Measurements from ENCODE around the gene ATP9B.

DNA sequence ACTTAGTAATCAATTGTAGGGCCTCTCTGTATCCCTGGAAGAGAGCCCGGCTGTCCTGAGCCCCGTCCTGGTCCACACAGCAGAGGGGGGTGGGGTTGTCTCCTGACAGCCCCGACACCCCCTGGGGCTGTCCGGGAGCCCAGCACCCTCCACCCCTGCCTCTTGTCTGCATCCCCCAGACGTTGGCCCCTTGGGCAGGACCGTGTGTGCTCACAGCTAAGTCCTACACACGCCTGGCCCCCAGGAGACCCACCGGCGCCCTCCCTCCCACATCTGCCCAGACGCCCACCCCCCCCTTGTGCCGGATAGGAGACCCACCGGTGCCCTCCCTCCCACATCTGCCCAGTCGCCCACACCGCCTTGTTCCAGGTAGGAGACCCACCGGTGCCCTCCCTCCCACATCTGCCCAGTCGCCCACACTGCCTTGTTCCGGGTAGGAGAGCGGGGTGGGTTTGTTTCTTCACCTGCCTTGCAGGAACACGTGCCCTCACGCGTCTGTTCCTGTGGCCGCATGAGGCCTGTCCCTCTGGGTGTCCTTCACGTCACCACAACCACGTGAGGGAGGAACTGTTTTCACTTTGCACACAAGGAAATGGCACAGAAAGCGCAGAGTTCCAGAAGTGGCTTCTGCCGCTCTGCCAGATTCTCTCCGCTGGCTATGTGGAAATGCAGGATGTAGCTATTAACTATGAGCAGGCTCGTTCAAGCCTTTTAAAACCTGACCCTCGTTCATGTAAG, 265.5 kb downstream of the ATP9B start:
- TF ChIP-seq, protein P1, sequence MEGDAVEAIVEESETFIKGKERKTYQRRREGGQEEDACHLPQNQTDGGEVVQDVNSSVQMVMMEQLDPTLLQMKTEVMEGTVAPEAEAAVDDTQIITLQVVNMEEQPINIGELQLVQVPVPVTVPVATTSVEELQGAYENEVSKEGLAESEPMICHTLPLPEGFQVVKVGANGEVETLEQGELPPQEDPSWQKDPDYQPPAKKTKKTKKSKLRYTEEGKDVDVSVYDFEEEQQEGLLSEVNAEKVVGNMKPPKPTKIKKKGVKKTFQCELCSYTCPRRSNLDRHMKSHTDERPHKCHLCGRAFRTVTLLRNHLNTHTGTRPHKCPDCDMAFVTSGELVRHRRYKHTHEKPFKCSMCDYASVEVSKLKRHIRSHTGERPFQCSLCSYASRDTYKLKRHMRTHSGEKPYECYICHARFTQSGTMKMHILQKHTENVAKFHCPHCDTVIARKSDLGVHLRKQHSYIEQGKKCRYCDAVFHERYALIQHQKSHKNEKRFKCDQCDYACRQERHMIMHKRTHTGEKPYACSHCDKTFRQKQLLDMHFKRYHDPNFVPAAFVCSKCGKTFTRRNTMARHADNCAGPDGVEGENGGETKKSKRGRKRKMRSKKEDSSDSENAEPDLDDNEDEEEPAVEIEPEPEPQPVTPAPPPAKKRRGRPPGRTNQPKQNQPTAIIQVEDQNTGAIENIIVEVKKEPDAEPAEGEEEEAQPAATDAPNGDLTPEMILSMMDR (conservative IDR thresholded peaks at IDR 0.05; ENCODE audit: low read depth, low read length), result no peak
- TF ChIP-seq EZH2 (IDR thresholded peaks at IDR 0.05; ENCODE audit: low read length, unreplicated experiment), result no peak

Measured in PC-3 (cell line).